Body of pancreas (tissue), 4 donors: Measurements from ENCODE around the gene EME1.

Source experiments
- POLR2A ChIP-seq, 3 donors: fragments of 450-650 bp; IDR thresholded peaks; one replicate each; pipeline ENCODE4 v1.6.1; 2016; ENCODE audit warnings: antibody characterized with exemption in 3 of 3, mild to moderate bottlenecking in 2 of 3
- TF ChIP-seq, protein P1 (sequence below), 7 experiments: fragments of 450-650 bp in 4 of 7; fragments of 200-600 bp in 3 of 7; sonication (generic) in 3 of 7; IDR thresholded peaks; one replicate each; pipeline ENCODE4 v1.5.1; 2016 to 2019; ENCODE audit warnings: antibody characterized with exemption in 7 of 7

DNA sequence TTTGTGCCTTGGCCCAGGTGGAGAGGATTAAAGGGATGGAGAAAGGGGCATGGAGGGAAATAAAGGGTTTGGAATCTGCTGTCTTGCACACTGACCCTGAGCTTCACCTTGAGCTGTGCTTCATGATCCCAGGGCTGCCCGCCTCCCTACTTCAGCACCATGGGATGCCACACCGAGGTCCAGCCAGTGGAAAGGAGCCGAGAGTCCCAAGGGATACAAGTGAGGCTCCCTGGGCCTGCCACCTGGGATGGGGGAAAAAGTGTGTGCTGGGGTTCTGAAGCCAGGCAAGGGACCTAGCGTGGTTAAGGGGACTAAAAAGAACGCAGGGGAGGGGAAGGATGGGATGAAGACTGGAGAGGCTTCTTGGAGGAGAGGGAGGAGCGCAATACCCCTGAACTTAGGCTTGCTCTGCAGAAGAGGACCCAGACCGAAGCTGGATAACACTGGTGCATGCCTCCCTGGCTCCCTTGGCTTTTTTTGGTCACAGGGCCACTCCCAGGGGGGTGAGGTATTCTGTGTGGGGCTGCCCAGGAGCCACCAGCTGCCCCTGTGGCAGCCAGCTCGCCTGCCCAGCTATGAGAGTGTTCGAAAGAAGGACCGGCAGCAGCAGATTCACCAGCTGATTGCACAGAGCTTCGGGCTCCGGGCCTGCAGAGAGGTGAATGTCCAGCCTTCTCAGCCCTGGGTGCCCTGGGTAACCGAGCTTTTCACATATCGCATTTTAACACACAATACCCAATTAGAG lies 7.2 kb upstream of the EME1 start:
- TF ChIP-seq, protein P1, sequence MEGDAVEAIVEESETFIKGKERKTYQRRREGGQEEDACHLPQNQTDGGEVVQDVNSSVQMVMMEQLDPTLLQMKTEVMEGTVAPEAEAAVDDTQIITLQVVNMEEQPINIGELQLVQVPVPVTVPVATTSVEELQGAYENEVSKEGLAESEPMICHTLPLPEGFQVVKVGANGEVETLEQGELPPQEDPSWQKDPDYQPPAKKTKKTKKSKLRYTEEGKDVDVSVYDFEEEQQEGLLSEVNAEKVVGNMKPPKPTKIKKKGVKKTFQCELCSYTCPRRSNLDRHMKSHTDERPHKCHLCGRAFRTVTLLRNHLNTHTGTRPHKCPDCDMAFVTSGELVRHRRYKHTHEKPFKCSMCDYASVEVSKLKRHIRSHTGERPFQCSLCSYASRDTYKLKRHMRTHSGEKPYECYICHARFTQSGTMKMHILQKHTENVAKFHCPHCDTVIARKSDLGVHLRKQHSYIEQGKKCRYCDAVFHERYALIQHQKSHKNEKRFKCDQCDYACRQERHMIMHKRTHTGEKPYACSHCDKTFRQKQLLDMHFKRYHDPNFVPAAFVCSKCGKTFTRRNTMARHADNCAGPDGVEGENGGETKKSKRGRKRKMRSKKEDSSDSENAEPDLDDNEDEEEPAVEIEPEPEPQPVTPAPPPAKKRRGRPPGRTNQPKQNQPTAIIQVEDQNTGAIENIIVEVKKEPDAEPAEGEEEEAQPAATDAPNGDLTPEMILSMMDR (IDR thresholded peaks at IDR 0.05): no peak
- TF ChIP-seq POLR2A (IDR thresholded peaks at IDR 0.05): no peak
